HCT116 (cell line): Measurements from ENCODE around the gene ELAVL1. TPM values are rescaled to one million over a fixed set of nuclear protein-coding genes. Genes with fewer than 3 reads are reported as not detected.

Source experiments
- ATAC-seq: fragments of 200-7000 bp; cut with Tn5 transposase; 2 replicates; pipeline ENCODE4 v1.9.1; 2020; ENCODE audit warnings: mild to moderate bottlenecking, moderate library complexity
- BruUV-seq: library from RNA; stranded (reverse); fragments of 400-500 nt; replicated peaks from 2 replicates; lab custom pipeline; 2021; lab: Mats Ljungman, UMichigan
- CTCF ChIA-PET: fragments of 300-600 bp; sonication (Branson Sonifier 250); formaldehyde crosslinking; loops from one replicate; lab custom pipeline; 2021; ENCODE audit warnings: antibody characterized with exemption; lab: Charles Lee
- POLR2A ChIA-PET: fragments of 300-600, 350-600 bp; sonication (Branson Sonifier 250); formaldehyde crosslinking; loops from one replicate; lab custom pipeline; 2021; ENCODE audit warnings: antibody characterized with exemption; lab: Charles Lee
- RAD21 ChIA-PET, 2 experiments: fragments of 300-600 bp; sonication (Branson Sonifier 250); formaldehyde crosslinking; loops; one replicate each; lab custom pipeline; 2023; ENCODE audit warnings: low total read pairs in 2 of 2; ENCODE audit not compliant: uncharacterized antibody in 2 of 2, unreplicated experiment in 2 of 2, low non-redundant PET in 1 of 2; lab: Charles Lee
- DNase-seq: peaks from one replicate; pipeline ENCODE4 v3.0.0-alpha.2; 2010; ENCODE audit warnings: low read depth, low spot score
- H2AFZ ChIP-seq: fragments of 200-600 bp; shearing (Covaris generic), sonication (generic); 2 replicates; pipeline ENCODE4 v1.6.1; 2017; ENCODE audit warnings: low read depth, mixed run types, mixed read lengths, antibody characterized with exemption, low read length; ENCODE audit not compliant: poor library complexity, severe bottlenecking
- H3K27ac ChIP-seq: 2 replicates; pipeline ENCODE4 v1.5.1; 2012; ENCODE audit warnings: low read depth, low read length
- H3K27me3 ChIP-seq: fragments of 200-600 bp; sonication (generic); 2 replicates; pipeline ENCODE4 v1.6.1; 2016; ENCODE audit warnings: mixed run types, low read length, mixed read lengths; ENCODE audit not compliant: insufficient read depth
- H3K36me3 ChIP-seq, 2 experiments: fragments of 200-500 bp in 1 of 2; fragments of 200-600 bp in 1 of 2; sonication (Bioruptor generic) in 1 of 2; sonication (generic) in 1 of 2; 2 replicates each; pipeline versions ENCODE4 v1.5.1 to v1.6.1; 2014 to 2016; ENCODE audit warnings: low read length in 2 of 2, inconsistent platforms in 1 of 2, mixed read lengths in 1 of 2, mixed run types in 1 of 2; ENCODE audit not compliant: insufficient read depth in 2 of 2, control insufficient read depth in 1 of 2
- H3K4me1 ChIP-seq, 2 experiments: fragments of 200-600 bp in 1 of 2; sonication (generic) in 1 of 2; 2 replicates each; pipeline versions ENCODE4 v1.5.1 to v1.6.1; 2012 to 2017; ENCODE audit warnings: low read length in 2 of 2, inconsistent platforms in 1 of 2, mild to moderate bottlenecking in 1 of 2, mixed read lengths in 1 of 2, mixed run types in 1 of 2, moderate library complexity in 1 of 2; ENCODE audit not compliant: insufficient read depth in 2 of 2, control insufficient read depth in 1 of 2
- H3K4me2 ChIP-seq: fragments of 200-600 bp; sonication (generic); 2 replicates; pipeline ENCODE4 v1.6.1; 2017; ENCODE audit warnings: mixed run types, low read length, mixed read lengths
- H3K4me3 ChIP-seq, 2 experiments: fragments of 200-600 bp in 1 of 2; sonication (generic) in 1 of 2; replicated peaks in 1 of 2; 2 replicates each; pipeline ENCODE4 v1.5.1; 2011 to 2016; ENCODE audit warnings: low read length in 2 of 2, control low read depth in 1 of 2, low read depth in 1 of 2, mild to moderate bottlenecking in 1 of 2, mixed read lengths in 1 of 2, mixed run types in 1 of 2
- H3K79me2 ChIP-seq: fragments of 200-600 bp; sonication (generic); 2 replicates; pipeline ENCODE4 v1.6.1; 2017; ENCODE audit warnings: mild to moderate bottlenecking, mixed run types, low read length, moderate library complexity, mixed read lengths; ENCODE audit not compliant: insufficient read depth
- H3K9ac ChIP-seq: fragments of 200-600 bp; sonication (generic); 2 replicates; pipeline ENCODE4 v1.6.1; 2016; ENCODE audit warnings: low read length, mixed read lengths
- H3K9me2 ChIP-seq: fragments of 200-600 bp; sonication (generic), shearing (Covaris generic); 2 replicates; pipeline ENCODE4 v1.6.1; 2017; ENCODE audit warnings: mixed run types, mild to moderate bottlenecking, moderate library complexity; ENCODE audit not compliant: insufficient read depth
- H3K9me3 ChIP-seq, 2 experiments: fragments of 200-500 bp in 1 of 2; fragments of 200-600 bp in 1 of 2; sonication (Bioruptor generic) in 1 of 2; sonication (generic) in 1 of 2; 2 replicates each; pipeline ENCODE4 v1.6.1; 2014 to 2017; ENCODE audit warnings: low read length in 2 of 2, mixed read lengths in 2 of 2, inconsistent platforms in 1 of 2, low read depth in 1 of 2, mild to moderate bottlenecking in 1 of 2, mixed run types in 1 of 2, moderate library complexity in 1 of 2; ENCODE audit not compliant: control insufficient read depth in 1 of 2, insufficient read depth in 1 of 2
- H4K20me1 ChIP-seq: fragments of 200-600 bp; sonication (generic), shearing (Covaris generic); 2 replicates; pipeline ENCODE4 v1.6.1; 2017; ENCODE audit warnings: mixed run types, mild to moderate bottlenecking, moderate library complexity; ENCODE audit not compliant: insufficient read depth
- ATF3 ChIP-seq: IDR thresholded peaks from 2 replicates; pipeline ENCODE4 v1.6.1; 2012
- CBX3 ChIP-seq: IDR thresholded peaks from 2 replicates; pipeline ENCODE4 v1.6.1; 2012; ENCODE audit warnings: low read depth
- EGR1 ChIP-seq: IDR thresholded peaks from 2 replicates; pipeline ENCODE4 v1.6.1; 2012; ENCODE audit warnings: low read depth
- ELF1 ChIP-seq: IDR thresholded peaks from 2 replicates; pipeline ENCODE4 v1.6.1; 2012; ENCODE audit warnings: low read depth, borderline replicate concordance
- EZH2 ChIP-seq: fragments of 200-600 bp; sonication (generic); IDR thresholded peaks from 2 replicates; pipeline ENCODE4 v1.6.1; 2017; ENCODE audit warnings: antibody characterized with exemption, mixed run types
- EZH2phosphoT487 ChIP-seq: fragments of 200-600 bp; IDR thresholded peaks from 2 replicates; pipeline ENCODE4 v1.6.1; 2018; ENCODE audit warnings: antibody characterized with exemption, borderline replicate concordance
- FOSL1 ChIP-seq: IDR thresholded peaks from 2 replicates; pipeline ENCODE4 v1.6.1; 2012; ENCODE audit warnings: low read depth
- JUND ChIP-seq: IDR thresholded peaks from 2 replicates; pipeline ENCODE4 v1.6.1; 2012
- POLR2A ChIP-seq: IDR thresholded peaks from 2 replicates; pipeline ENCODE4 v1.7.0; 2011; ENCODE audit warnings: borderline replicate concordance; ENCODE audit not compliant: insufficient read depth, insufficient read length; ENCODE audit errors: extremely low read depth
- POLR2AphosphoS5 ChIP-seq: IDR thresholded peaks from 2 replicates; pipeline ENCODE4 v1.6.1; 2011; ENCODE audit warnings: mild to moderate bottlenecking, low read depth, low read length, moderate library complexity
- RAD21 ChIP-seq: IDR thresholded peaks from 2 replicates; pipeline ENCODE4 v1.6.1; 2012; ENCODE audit warnings: low read depth, mild to moderate bottlenecking
- SIN3A ChIP-seq: IDR thresholded peaks from 2 replicates; pipeline ENCODE4 v1.6.1; 2012; ENCODE audit warnings: low read depth
- SRF ChIP-seq: IDR thresholded peaks from 2 replicates; pipeline ENCODE4 v1.6.1; 2012; ENCODE audit warnings: low read depth
- YY1 ChIP-seq: IDR thresholded peaks from 2 replicates; pipeline ENCODE4 v1.6.1; 2011; ENCODE audit warnings: low read length, low read depth, moderate library complexity, mild to moderate bottlenecking; ENCODE audit not compliant: insufficient replicate concordance; ENCODE audit errors: extremely low read depth
- ZBTB33 ChIP-seq: IDR thresholded peaks from 2 replicates; pipeline ENCODE4 v1.6.1; 2011; ENCODE audit warnings: mild to moderate bottlenecking, low read length, moderate library complexity; ENCODE audit not compliant: insufficient replicate concordance; ENCODE audit errors: extremely low read depth
- ZFX ChIP-seq: fragments of 450-650 bp; IDR thresholded peaks from 2 replicates; pipeline ENCODE4 v1.6.1; 2017
- ZNF274 ChIP-seq: fragments of 200-500 bp; sonication (Bioruptor generic); IDR thresholded peaks from 2 replicates; pipeline ENCODE4 v1.6.1; 2014; ENCODE audit warnings: mild to moderate bottlenecking, low read depth, low read length, inconsistent platforms
- intact Hi-C: fragments of 100-400 bp; cut with micrococcal nuclease; formaldehyde crosslinking; loops from 2 replicates; pipeline ENCODE4 v1.10.0; 2022
- total RNA-seq: library from RNA; stranded (reverse); gene quantifications from one replicate; pipeline ENCODE4 v1.2.1, GENCODE V29; 2021; ENCODE audit not compliant: unreplicated experiment
- TF ChIP-seq, protein P1 (sequence below), 3 experiments: fragments of 200-600 bp in 1 of 3; sonication (generic) in 1 of 3; IDR thresholded peaks in 2 of 3; conservative IDR thresholded peaks in 1 of 3; 2 replicates each; pipeline ENCODE4 v1.5.1; 2012 to 2017; ENCODE audit warnings: low read depth in 2 of 3, low read length in 2 of 3, antibody characterized with exemption in 1 of 3, borderline replicate concordance in 1 of 3, control low read depth in 1 of 3, mild to moderate bottlenecking in 1 of 3, mixed read lengths in 1 of 3, mixed run types in 1 of 3, moderate library complexity in 1 of 3; ENCODE audit not compliant: insufficient read depth in 1 of 3
- TF ChIP-seq, protein P2 (sequence below): IDR thresholded peaks from 2 replicates; pipeline ENCODE4 v1.6.1; 2012

Gene ELAVL1
- total RNA-seq, 1 experiment from 2014 or later = 134 TPM

- Histone ChIP-seq H3K4me1 (peaks cover 27 to 56% of the 10 kb centered on the region in 2 experiments), H4K20me1 (no peaks in the 10 kb centered on the region), H3K27ac (peak overlapping the region; percentile 71)
- TF ChIP-seq JUND = no peak
- TF ChIP-seq, protein P1, sequence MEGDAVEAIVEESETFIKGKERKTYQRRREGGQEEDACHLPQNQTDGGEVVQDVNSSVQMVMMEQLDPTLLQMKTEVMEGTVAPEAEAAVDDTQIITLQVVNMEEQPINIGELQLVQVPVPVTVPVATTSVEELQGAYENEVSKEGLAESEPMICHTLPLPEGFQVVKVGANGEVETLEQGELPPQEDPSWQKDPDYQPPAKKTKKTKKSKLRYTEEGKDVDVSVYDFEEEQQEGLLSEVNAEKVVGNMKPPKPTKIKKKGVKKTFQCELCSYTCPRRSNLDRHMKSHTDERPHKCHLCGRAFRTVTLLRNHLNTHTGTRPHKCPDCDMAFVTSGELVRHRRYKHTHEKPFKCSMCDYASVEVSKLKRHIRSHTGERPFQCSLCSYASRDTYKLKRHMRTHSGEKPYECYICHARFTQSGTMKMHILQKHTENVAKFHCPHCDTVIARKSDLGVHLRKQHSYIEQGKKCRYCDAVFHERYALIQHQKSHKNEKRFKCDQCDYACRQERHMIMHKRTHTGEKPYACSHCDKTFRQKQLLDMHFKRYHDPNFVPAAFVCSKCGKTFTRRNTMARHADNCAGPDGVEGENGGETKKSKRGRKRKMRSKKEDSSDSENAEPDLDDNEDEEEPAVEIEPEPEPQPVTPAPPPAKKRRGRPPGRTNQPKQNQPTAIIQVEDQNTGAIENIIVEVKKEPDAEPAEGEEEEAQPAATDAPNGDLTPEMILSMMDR (IDR thresholded peaks at IDR 0.05 in 2 of 3, conservative IDR thresholded peaks at IDR 0.05 in 1 of 3; ENCODE audit: borderline replicate concordance in 1 of 3, insufficient read depth in 1 of 3, low read depth in 2 of 3, low read length in 2 of 3) = peak; percentile 85 to 89 (median 89)
- TF ChIP-seq ZNF274 = no peak
- no peak for TF ChIP-seq YY1
- TF ChIP-seq, protein P2, sequence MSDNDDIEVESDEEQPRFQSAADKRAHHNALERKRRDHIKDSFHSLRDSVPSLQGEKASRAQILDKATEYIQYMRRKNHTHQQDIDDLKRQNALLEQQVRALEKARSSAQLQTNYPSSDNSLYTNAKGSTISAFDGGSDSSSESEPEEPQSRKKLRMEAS = peak; percentile 99
- no peak for TF ChIP-seq FOSL1
- TF ChIP-seq EGR1 = no peak
- no peak for TF ChIP-seq ATF3
- TF ChIP-seq ZBTB33 = no peak
- TF ChIP-seq POLR2AphosphoS5 = peak; percentile 39
- TF ChIP-seq POLR2A = no peak
- no peak for TF ChIP-seq ELF1
- TF ChIP-seq EZH2phosphoT487 = no peak
- TF ChIP-seq CBX3 = no peak; the same call in 1 of the 2 replicates
- TF ChIP-seq RAD21 = no peak; the same call in 1 of the 2 replicates
- no peak for TF ChIP-seq SIN3A
- TF ChIP-seq ZFX = peak; percentile 44; the same call in 1 of the 2 replicates
- no peak for TF ChIP-seq EZH2
- no peak for TF ChIP-seq SRF
- TF ChIP-seq, all 23 proteins: peak for 4
- RAD21 ChIA-PET = no interaction called here
- Histone ChIP-seq H3K9me3 (no peaks in the 10 kb centered on the region), H2AFZ (no peak overlapping the region), H3K36me3 (peaks cover 0 to 12% of the 10 kb centered on the region in 2 experiments; a peak in 3 of 4 replicates), H3K9me2 (no peaks in the 10 kb centered on the region), H3K27me3 (no peaks in the 10 kb centered on the region), H3K9ac (peak overlapping the region; percentile 56), H3K4me3 (peak overlapping the region; percentile 15 to 50), H3K4me2 (peak overlapping the region; percentile 69), H3K79me2 (no peaks in the 10 kb centered on the region; the same call in 1 of the 2 replicates)
- DNase-seq (peak; percentile 56), ATAC-seq (peak; percentile 54)
- intact Hi-C loops = no loop called here
- POLR2A ChIA-PET = no interaction called here
- CTCF ChIA-PET = no interaction called here
- BruUV-seq = no TSS peak
Measured at GRCh38 chr19:7925171-7925851, 80.1 kb downstream of the ELAVL1 start.
